Measurements from ENCODE around the gene SERPINB7. TPM values are rescaled to one million over a fixed set of nuclear protein-coding genes. Genes with fewer than 3 reads are reported as not detected.
"Not testable (repeated sequence)": the region's sequence is repeated elsewhere in the genome, so short reads cannot be mapped to it uniquely, and the experiment has no call there.

Gene SERPINB7
- total RNA-seq, 2 experiments from 2014 or later, result not detected

GRCh38 chr18:63753676-63754075 is 21.5 kb upstream of the SERPINB7 start:
- Mint-ChIP-seq H3K4me1 (ENCODE audit: low read depth) (no peaks in the 10 kb centered on the region), H3K27me3 (peaks cover 1% of the 10 kb centered on the region), H3K27ac (no peak overlapping the region), H3K4me3 (no peak overlapping the region), H3K36me3 (ENCODE audit: low read depth) (no peaks in the 10 kb centered on the region), H3K9me3 (no peaks in the 10 kb centered on the region)
- intact Hi-C loops (cut with micrococcal nuclease), result no loop called here
- no peak for TF ChIP-seq CTCF (IDR thresholded peaks at IDR 0.05)
- ChIA-PET CTCF (no interaction called here), POLR2A (no interaction called here)
- no peak for ATAC-seq
- no peak for DNase-seq

- intact Hi-C loops (cut with micrococcal nuclease), result no loop called here
- no peaks in the 10 kb centered on the region for H3K36me3 Mint-ChIP-seq (ENCODE audit: low read depth)
- POLR2A ChIA-PET, result no interaction called here
- TF ChIP-seq CTCF (IDR thresholded peaks at IDR 0.05), result no peak
- H3K4me1 Mint-ChIP-seq (ENCODE audit: low read depth), result no peaks in the 10 kb centered on the region
- H3K9me3 Mint-ChIP-seq, result peaks cover 11% of the 10 kb centered on the region
- H3K4me3 Mint-ChIP-seq, result no peak overlapping the region
- no peak overlapping the region for H3K27ac Mint-ChIP-seq
- no peak for ATAC-seq
- DNase-seq, result no peak
- peaks cover 1% of the 10 kb centered on the region for H3K27me3 Mint-ChIP-seq
- CTCF ChIA-PET, result no interaction called here
Observed at GRCh38 chr18:63757541-63757940, 17.7 kb upstream of the SERPINB7 start.

- ChIA-PET POLR2A (no interaction called here), CTCF (no interaction called here)
- intact Hi-C loops (cut with micrococcal nuclease), result no loop called here
- Mint-ChIP-seq H3K27me3 (peaks cover 1% of the 10 kb centered on the region), H3K27ac (no peak overlapping the region), H3K9me3 (peaks cover 11% of the 10 kb centered on the region), H3K4me1 (ENCODE audit: low read depth) (no peaks in the 10 kb centered on the region), H3K4me3 (no peak overlapping the region), H3K36me3 (ENCODE audit: low read depth) (no peaks in the 10 kb centered on the region)
- DNase-seq (no peak), ATAC-seq (no peak)
- TF ChIP-seq CTCF (IDR thresholded peaks at IDR 0.05), result no peak
Observed at GRCh38 chr18:63758615-63759240, 16.5 kb upstream of the SERPINB7 start.

GRCh38 chr18:63759786-63760185 is 15.4 kb upstream of the SERPINB7 start:
- H3K4me1 Mint-ChIP-seq (ENCODE audit: low read depth); H3K4me3 Mint-ChIP-seq; H3K36me3 Mint-ChIP-seq (ENCODE audit: low read depth); H3K27ac Mint-ChIP-seq; ATAC-seq; intact Hi-C loops (cut with micrococcal nuclease); POLR2A ChIA-PET; H3K27me3 Mint-ChIP-seq; DNase-seq; CTCF ChIA-PET: not testable (repeated sequence)
- H3K9me3 Mint-ChIP-seq, result peaks cover 11% of the 10 kb centered on the region

- no peak overlapping the region for H3K27ac Mint-ChIP-seq
- peaks cover 11% of the 10 kb centered on the region for H3K9me3 Mint-ChIP-seq
- DNase-seq (no peak), ATAC-seq (no peak)
- no peaks in the 10 kb centered on the region for H3K36me3 Mint-ChIP-seq (ENCODE audit: low read depth)
- intact Hi-C loops (cut with micrococcal nuclease), result no loop called here
- no peak overlapping the region for H3K4me3 Mint-ChIP-seq
- ChIA-PET POLR2A (no interaction called here), CTCF (no interaction called here)
- H3K27me3 Mint-ChIP-seq, result no peaks in the 10 kb centered on the region
- TF ChIP-seq CTCF (IDR thresholded peaks at IDR 0.05), result no peak
- H3K4me1 Mint-ChIP-seq (ENCODE audit: low read depth), result no peaks in the 10 kb centered on the region
Observed at GRCh38 chr18:63762518-63762917, 12.7 kb upstream of the SERPINB7 start.

Measured in activated CD8-positive, alpha-beta T cell treated with anti-CD3 and anti-CD28 coated beads for 36 hours (primary cell).